ENCODE measurements around the gene PTPRN2. TPM values are rescaled to one million over a fixed set of nuclear protein-coding genes. Genes with fewer than 3 reads are reported as not detected.

PTPRN2 gene
- total RNA-seq, 1 donor from 2014 or later: 2.4 TPM

GRCh38 chr7:158606671-158607424 is 19.2 kb upstream of the PTPRN2 start:
- H3K36me3 ChIP-seq (ENCODE audit: control insufficient read depth, insufficient read depth, low read length): no peaks in the 10 kb centered on the region
- TF ChIP-seq, protein P1, sequence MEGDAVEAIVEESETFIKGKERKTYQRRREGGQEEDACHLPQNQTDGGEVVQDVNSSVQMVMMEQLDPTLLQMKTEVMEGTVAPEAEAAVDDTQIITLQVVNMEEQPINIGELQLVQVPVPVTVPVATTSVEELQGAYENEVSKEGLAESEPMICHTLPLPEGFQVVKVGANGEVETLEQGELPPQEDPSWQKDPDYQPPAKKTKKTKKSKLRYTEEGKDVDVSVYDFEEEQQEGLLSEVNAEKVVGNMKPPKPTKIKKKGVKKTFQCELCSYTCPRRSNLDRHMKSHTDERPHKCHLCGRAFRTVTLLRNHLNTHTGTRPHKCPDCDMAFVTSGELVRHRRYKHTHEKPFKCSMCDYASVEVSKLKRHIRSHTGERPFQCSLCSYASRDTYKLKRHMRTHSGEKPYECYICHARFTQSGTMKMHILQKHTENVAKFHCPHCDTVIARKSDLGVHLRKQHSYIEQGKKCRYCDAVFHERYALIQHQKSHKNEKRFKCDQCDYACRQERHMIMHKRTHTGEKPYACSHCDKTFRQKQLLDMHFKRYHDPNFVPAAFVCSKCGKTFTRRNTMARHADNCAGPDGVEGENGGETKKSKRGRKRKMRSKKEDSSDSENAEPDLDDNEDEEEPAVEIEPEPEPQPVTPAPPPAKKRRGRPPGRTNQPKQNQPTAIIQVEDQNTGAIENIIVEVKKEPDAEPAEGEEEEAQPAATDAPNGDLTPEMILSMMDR (IDR thresholded peaks at IDR 0.05; ENCODE audit: insufficient read depth, low read length, poor library complexity, severe bottlenecking): no peak
- H3K4me3 ChIP-seq (ENCODE audit: low read depth, low read length): no peak overlapping the region
- H3K27me3 ChIP-seq (ENCODE audit: control insufficient read depth, insufficient read depth, low read length): no peaks in the 10 kb centered on the region
- DNase-seq (ENCODE audit: low read depth): no peak

- no peak overlapping the region for H3K4me3 ChIP-seq (ENCODE audit: low read depth, low read length)
- no peak for DNase-seq (ENCODE audit: low read depth)
- TF ChIP-seq, protein P1 (IDR thresholded peaks at IDR 0.05; ENCODE audit: insufficient read depth, low read length, poor library complexity, severe bottlenecking): no peak
- H3K27me3 ChIP-seq (ENCODE audit: control insufficient read depth, insufficient read depth, low read length): no peaks in the 10 kb centered on the region
- no peaks in the 10 kb centered on the region for H3K36me3 ChIP-seq (ENCODE audit: control insufficient read depth, insufficient read depth, low read length)
These were observed 18.5 kb upstream of the PTPRN2 start for GRCh38 chr7:158606129-158606528.

GRCh38 chr7:158603773-158604755 is 16.4 kb upstream of the PTPRN2 start:
- no peaks in the 10 kb centered on the region for H3K27me3 ChIP-seq (ENCODE audit: control insufficient read depth, insufficient read depth, low read length)
- no peak overlapping the region for H3K4me3 ChIP-seq (ENCODE audit: low read depth, low read length)
- no peak for DNase-seq (ENCODE audit: low read depth)
- H3K36me3 ChIP-seq (ENCODE audit: control insufficient read depth, insufficient read depth, low read length): no peaks in the 10 kb centered on the region
- TF ChIP-seq, protein P1 (IDR thresholded peaks at IDR 0.05; ENCODE audit: insufficient read depth, low read length, poor library complexity, severe bottlenecking): no peak

- no peaks in the 10 kb centered on the region for H3K36me3 ChIP-seq (ENCODE audit: control insufficient read depth, insufficient read depth, low read length)
- no peaks in the 10 kb centered on the region for H3K27me3 ChIP-seq (ENCODE audit: control insufficient read depth, insufficient read depth, low read length)
- H3K4me3 ChIP-seq (ENCODE audit: low read depth, low read length): no peak overlapping the region
- DNase-seq (ENCODE audit: low read depth): no peak
- TF ChIP-seq, protein P1 (IDR thresholded peaks at IDR 0.05; ENCODE audit: insufficient read depth, low read length, poor library complexity, severe bottlenecking): no peak
These were observed 15.5 kb upstream of the PTPRN2 start for GRCh38 chr7:158602905-158603772.

- TF ChIP-seq, protein P1 (IDR thresholded peaks at IDR 0.05; ENCODE audit: insufficient read depth, low read length, poor library complexity, severe bottlenecking): no peak
- no peak for DNase-seq (ENCODE audit: low read depth)
- H3K27me3 ChIP-seq (ENCODE audit: control insufficient read depth, insufficient read depth, low read length): no peaks in the 10 kb centered on the region
- H3K36me3 ChIP-seq (ENCODE audit: control insufficient read depth, insufficient read depth, low read length): no peaks in the 10 kb centered on the region
- H3K4me3 ChIP-seq (ENCODE audit: low read depth, low read length): no peak overlapping the region
These were observed 14.4 kb upstream of the PTPRN2 start for GRCh38 chr7:158602041-158602440.

All from kidney epithelial cell (primary cell).